Caco-2 (cell line): ENCODE measurements around the gene CLIP1. TPM values are rescaled to one million over a fixed set of nuclear protein-coding genes. Genes with fewer than 3 reads are reported as not detected.
"Not testable (repeated sequence)": the region's sequence is repeated elsewhere in the genome, so short reads cannot be mapped to it uniquely, and the experiment has no call there.

Source experiments
- BruUV-seq: library from RNA; stranded (reverse); fragments of 400-500 nt; replicated peaks from 2 replicates; lab custom pipeline; 2021; lab: Mats Ljungman, UMichigan
- CTCF ChIA-PET: fragments of 300-600 bp; sonication (Branson Sonifier 250); formaldehyde crosslinking; loops from one replicate; lab custom pipeline; 2022; ENCODE audit warnings: antibody characterized with exemption; lab: Charles Lee
- POLR2A ChIA-PET: fragments of 300-600 bp; sonication (Branson Sonifier 250); formaldehyde crosslinking; loops from one replicate; lab custom pipeline; 2022; ENCODE audit warnings: antibody characterized with exemption; lab: Charles Lee
- DNase-seq, 2 experiments: peaks; one replicate each; pipeline versions ENCODE4 v3.0.0 to v3.0.0-alpha.2; 2020 to 2022
- H3K27me3 ChIP-seq: replicated peaks from 2 replicates; pipeline ENCODE4 v1.6.0; 2011; ENCODE audit warnings: low read length; ENCODE audit not compliant: control insufficient read depth, insufficient read depth
- H3K36me3 ChIP-seq: 2 replicates; pipeline ENCODE4 v1.5.1; 2011; ENCODE audit warnings: low read length; ENCODE audit not compliant: control insufficient read depth, insufficient read depth
- H3K4me1 ChIP-seq: fragments of 250-450 bp; sonication (Bioruptor Pico); 2 replicates; pipeline ENCODE4 v1.5.1; 2020; ENCODE audit warnings: mild to moderate bottlenecking
- H3K4me3 ChIP-seq: 2 replicates; pipeline ENCODE4 v1.5.1; 2011; ENCODE audit warnings: low read depth, mild to moderate bottlenecking, control low read depth, low read length
- H3K9me3 ChIP-seq: fragments of 250-450 bp; sonication (Bioruptor Pico); 2 replicates; pipeline ENCODE4 v1.5.1; 2020; ENCODE audit warnings: mild to moderate bottlenecking, moderate library complexity
- H3K27ac Mint-ChIP-seq: one replicate; pipeline ENCODE4 v1.8.0; 2022; ENCODE audit warnings: mixed read lengths; ENCODE audit not compliant: unreplicated experiment
- H3K27me3 Mint-ChIP-seq: one replicate; pipeline ENCODE4 v1.8.0; 2022; ENCODE audit warnings: mixed read lengths; ENCODE audit not compliant: insufficient read depth, unreplicated experiment
- H3K36me3 Mint-ChIP-seq: one replicate; pipeline ENCODE4 v1.8.0; 2022; ENCODE audit warnings: mild to moderate bottlenecking, mixed read lengths; ENCODE audit not compliant: insufficient read depth, unreplicated experiment
- H3K4me1 Mint-ChIP-seq: one replicate; pipeline ENCODE4 v1.8.0; 2022; ENCODE audit warnings: low read depth, mixed read lengths; ENCODE audit not compliant: unreplicated experiment
- H3K4me3 Mint-ChIP-seq: one replicate; pipeline ENCODE4 v1.8.0; 2022; ENCODE audit warnings: mild to moderate bottlenecking, moderate library complexity, mixed read lengths; ENCODE audit not compliant: unreplicated experiment
- H3K9me3 Mint-ChIP-seq: one replicate; pipeline ENCODE4 v1.8.0; 2022; ENCODE audit warnings: mixed read lengths; ENCODE audit not compliant: unreplicated experiment
- intact Hi-C: fragments of 100-400 bp; cut with micrococcal nuclease; formaldehyde crosslinking; loops from one replicate; pipeline ENCODE4 v1.10.0; 2022; ENCODE audit not compliant: unreplicated experiment
- total RNA-seq: library from RNA; stranded (reverse); gene quantifications from 2 replicates; pipeline ENCODE4 v1.2.3, GENCODE V29; 2022
- TF ChIP-seq, protein P1 (sequence below), 2 experiments: fragments of 200-600 bp in 1 of 2; IDR thresholded peaks; 1 replicate in 1 of 2; 2 replicates in 1 of 2; pipeline versions ENCODE4 v1.5.1 to v1.8.0; 2011 to 2022; ENCODE audit warnings: antibody characterized with exemption in 1 of 2, control low read depth in 1 of 2, inconsistent platforms in 1 of 2, low read depth in 1 of 2, low read length in 1 of 2, mild to moderate bottlenecking in 1 of 2, moderate library complexity in 1 of 2; ENCODE audit not compliant: insufficient read depth in 1 of 2, severe bottlenecking in 1 of 2, unreplicated experiment in 1 of 2

The CLIP1 gene
- total RNA-seq, 1 experiment from 2014 or later = 85.0 TPM

DNA sequence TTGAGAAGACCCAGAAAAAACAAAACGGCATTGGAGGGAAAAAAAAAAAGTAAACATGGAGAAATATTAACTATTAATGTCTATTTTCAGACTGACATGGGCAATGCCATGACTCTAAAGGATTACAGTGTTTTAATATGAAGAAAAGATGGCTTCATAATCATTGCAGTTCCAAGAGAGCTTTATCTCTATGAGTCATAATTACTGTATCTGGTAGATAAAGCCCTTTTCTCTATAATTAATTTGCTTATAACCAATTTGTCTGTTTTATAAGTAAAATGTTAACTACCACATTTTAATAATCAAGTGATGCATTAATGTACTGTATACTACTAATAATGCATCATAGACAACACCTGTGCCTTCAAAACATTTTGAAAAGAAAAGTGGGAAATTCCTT, 59.7 kb downstream of the CLIP1 start:
- H3K4me3 Mint-ChIP-seq = no peak overlapping the region
- TF ChIP-seq, protein P1, sequence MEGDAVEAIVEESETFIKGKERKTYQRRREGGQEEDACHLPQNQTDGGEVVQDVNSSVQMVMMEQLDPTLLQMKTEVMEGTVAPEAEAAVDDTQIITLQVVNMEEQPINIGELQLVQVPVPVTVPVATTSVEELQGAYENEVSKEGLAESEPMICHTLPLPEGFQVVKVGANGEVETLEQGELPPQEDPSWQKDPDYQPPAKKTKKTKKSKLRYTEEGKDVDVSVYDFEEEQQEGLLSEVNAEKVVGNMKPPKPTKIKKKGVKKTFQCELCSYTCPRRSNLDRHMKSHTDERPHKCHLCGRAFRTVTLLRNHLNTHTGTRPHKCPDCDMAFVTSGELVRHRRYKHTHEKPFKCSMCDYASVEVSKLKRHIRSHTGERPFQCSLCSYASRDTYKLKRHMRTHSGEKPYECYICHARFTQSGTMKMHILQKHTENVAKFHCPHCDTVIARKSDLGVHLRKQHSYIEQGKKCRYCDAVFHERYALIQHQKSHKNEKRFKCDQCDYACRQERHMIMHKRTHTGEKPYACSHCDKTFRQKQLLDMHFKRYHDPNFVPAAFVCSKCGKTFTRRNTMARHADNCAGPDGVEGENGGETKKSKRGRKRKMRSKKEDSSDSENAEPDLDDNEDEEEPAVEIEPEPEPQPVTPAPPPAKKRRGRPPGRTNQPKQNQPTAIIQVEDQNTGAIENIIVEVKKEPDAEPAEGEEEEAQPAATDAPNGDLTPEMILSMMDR (IDR thresholded peaks at IDR 0.05; ENCODE audit: insufficient read depth in 1 of 2, low read depth in 1 of 2, low read length in 1 of 2, severe bottlenecking in 1 of 2, unreplicated experiment in 1 of 2) = no peak
- no peak overlapping the region for H3K27ac Mint-ChIP-seq
- no peaks in the 10 kb centered on the region for H3K27me3 Mint-ChIP-seq
- Histone ChIP-seq H3K9me3 (no peaks in the 10 kb centered on the region), H3K27me3 (no peaks in the 10 kb centered on the region), H3K36me3 (no peaks in the 10 kb centered on the region), H3K4me1 (peaks cover 16% of the 10 kb centered on the region), H3K4me3 (no peak overlapping the region)
- H3K36me3 Mint-ChIP-seq = peaks cover 71% of the 10 kb centered on the region
- H3K9me3 Mint-ChIP-seq = no peaks in the 10 kb centered on the region
- intact Hi-C loops = no loop called here
- POLR2A ChIA-PET = no interaction called here
- DNase-seq = no peak
- CTCF ChIA-PET = no interaction called here
- peaks cover 8% of the 10 kb centered on the region for H3K4me1 Mint-ChIP-seq
- BruUV-seq = no TSS peak

DNA sequence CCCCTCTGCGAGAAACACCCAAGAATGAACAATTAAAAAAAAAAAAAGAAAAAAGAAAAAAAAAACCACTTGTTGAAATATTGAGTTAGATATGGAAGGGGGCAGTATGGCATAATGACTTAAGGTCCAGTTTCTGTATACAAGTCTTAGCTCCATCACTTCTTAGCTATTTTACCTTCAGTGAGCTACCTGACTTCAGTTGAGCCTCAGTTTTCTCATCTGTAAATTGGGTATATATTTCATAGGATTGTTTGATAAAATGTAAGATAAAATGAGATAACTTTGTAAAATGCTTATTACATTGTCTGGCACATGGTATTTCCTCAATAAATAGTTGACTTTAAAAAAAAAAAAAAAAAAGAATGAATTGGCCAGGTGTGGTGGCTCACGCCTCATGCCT, 64.1 kb downstream of the CLIP1 start:
- BruUV-seq, POLR2A ChIA-PET, H3K9me3 ChIP-seq, H3K4me1 Mint-ChIP-seq, H3K4me3 Mint-ChIP-seq, H3K27me3 ChIP-seq, intact Hi-C loops, H3K27ac Mint-ChIP-seq, H3K4me1 ChIP-seq, H3K9me3 Mint-ChIP-seq, DNase-seq, H3K27me3 Mint-ChIP-seq, H3K4me3 ChIP-seq, H3K36me3 ChIP-seq: not testable (repeated sequence)
- H3K36me3 Mint-ChIP-seq = peaks cover 73% of the 10 kb centered on the region
- CTCF ChIA-PET = interaction anchor here (0.7 kb wide), 1 partner anchor 23 kb away, joined by 3 read pairs; no protein-coding TSS in a partner anchor

DNA sequence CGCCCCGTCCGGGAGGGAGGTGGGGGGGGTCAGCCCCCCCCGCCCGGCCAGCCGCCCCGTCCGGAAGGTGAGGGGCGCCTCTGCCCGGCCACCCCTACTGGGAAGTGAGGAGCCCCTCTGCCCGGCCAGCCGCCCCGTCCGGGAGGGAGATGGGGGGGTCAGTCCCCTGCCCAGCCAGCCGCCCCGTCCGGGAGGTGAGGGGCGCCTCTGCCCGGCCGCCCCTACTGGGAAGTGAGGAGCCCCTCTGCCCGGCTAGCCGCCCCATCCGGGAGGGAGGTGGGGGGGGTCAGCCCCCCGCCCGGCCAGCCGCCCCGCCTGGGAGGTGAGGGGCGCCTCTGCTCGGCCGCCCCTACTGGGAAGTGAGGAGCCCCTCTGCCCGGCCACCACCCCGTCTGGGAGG, 64.9 kb downstream of the CLIP1 start:
- H3K4me1 ChIP-seq, H3K4me3 Mint-ChIP-seq, H3K4me1 Mint-ChIP-seq, DNase-seq, H3K36me3 ChIP-seq, H3K9me3 Mint-ChIP-seq, H3K4me3 ChIP-seq, CTCF ChIA-PET, H3K27me3 Mint-ChIP-seq, POLR2A ChIA-PET, H3K9me3 ChIP-seq, intact Hi-C loops, H3K27ac Mint-ChIP-seq, H3K27me3 ChIP-seq, BruUV-seq: not testable (repeated sequence)
- peaks cover 74% of the 10 kb centered on the region for H3K36me3 Mint-ChIP-seq

DNA sequence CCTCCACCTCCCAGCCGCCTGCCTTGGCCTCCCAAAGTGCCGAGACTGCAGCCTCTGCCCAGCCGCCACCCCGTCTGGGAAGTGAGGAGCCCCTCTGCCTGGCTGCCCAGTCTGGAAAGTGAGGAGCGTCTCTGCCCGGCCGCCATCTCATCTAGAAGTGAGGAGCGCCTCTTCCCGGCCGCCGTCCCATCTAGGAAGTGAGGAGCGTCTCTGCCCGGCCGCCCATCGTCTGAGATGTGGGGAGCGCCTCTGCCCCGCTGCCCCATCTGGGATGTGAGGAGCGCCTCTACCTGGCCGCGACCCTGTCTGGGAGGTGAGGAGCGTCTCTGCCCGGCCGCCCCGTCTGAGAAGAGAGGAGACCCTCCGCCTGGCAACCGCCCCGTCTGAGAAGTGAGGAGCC, 65.5 kb downstream of the CLIP1 start:
- peaks cover 79% of the 10 kb centered on the region for H3K36me3 Mint-ChIP-seq
- H3K4me1 ChIP-seq, DNase-seq, H3K27me3 ChIP-seq, H3K27ac Mint-ChIP-seq, H3K36me3 ChIP-seq, H3K4me1 Mint-ChIP-seq, CTCF ChIA-PET, BruUV-seq, H3K27me3 Mint-ChIP-seq, H3K9me3 Mint-ChIP-seq, H3K9me3 ChIP-seq, H3K4me3 ChIP-seq, POLR2A ChIA-PET, H3K4me3 Mint-ChIP-seq: not testable (repeated sequence)
- intact Hi-C loops = loop anchor here (1.0 kb wide), 2 partner anchors 21 to 51 kb away; no protein-coding TSS in a partner anchor
